COR-L47 (cell line): ENCODE results near the gene HS1BP3.

Experiments used
- DNase-seq: peaks from one replicate; lab custom pipeline; 2025; lab: John Stamatoyannopoulos, UW

The HS1BP3 gene

DNA sequence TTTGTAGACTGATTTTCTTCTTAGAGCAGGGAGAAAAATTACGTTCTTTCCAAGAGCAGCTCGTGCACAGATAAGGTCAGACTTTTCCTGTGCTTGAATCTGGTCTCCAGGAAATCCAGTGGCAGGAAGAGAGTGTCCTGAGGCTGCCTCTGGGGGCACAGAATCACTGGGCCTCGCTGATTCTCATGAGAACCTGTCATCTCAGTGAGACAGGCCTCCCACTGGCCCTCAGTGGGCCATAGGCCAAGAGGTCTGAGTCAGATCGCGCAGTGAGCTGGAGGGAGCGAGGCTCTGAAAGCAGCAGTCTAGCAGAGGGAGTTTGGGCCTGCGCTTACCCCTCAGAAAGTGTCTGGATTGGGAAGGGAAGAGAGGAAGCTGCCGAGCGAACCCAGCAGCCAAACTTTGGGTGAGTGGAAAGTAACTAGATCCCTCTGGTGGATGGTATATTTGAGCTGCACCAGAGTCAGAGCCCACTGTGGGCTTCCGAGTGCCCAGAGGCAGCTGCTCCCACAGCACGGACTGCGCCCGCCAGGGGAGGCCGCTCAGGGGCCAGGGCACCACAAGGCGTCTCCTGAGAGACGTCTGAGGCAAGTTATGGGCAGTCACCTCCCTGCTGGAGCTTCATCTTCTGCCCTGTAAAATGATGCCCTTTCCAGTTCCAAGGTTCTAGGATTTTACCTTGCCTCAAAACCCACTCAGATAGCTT lies 24.2 kb upstream of the HS1BP3 start:
- DNase-seq, result no peak

DNA sequence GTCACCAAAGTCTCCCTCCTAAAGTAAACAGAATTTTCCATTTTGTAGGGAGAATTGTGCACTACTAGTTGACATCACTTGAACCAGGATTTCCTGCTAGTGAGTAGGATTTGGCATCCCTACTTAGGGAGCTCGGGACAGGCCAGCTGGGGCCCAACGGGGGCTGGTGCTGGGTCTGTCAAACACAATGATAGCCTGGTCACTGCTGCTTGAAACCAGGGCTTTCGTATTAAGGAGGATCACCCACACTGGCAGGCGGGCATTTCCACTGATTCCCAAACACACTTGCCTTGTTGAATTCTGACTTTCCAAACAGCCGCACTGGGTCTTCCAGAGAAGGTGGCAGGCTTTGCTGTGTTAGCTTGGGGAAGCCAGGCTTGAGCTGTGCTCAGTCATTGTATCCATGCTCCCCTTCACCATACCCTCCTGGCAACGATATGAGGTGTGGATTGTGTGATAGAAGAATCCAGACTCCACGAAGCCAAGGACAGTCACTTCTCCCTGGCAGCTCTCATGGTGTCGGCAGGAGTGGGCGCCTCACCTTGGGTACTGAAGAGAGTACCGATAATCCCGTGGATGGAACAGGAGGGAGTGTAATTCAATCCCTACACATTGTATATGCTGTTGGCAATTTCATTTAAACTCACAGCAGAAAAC lies 23.5 kb upstream of the HS1BP3 start:
- DNase-seq, result no peak

DNA sequence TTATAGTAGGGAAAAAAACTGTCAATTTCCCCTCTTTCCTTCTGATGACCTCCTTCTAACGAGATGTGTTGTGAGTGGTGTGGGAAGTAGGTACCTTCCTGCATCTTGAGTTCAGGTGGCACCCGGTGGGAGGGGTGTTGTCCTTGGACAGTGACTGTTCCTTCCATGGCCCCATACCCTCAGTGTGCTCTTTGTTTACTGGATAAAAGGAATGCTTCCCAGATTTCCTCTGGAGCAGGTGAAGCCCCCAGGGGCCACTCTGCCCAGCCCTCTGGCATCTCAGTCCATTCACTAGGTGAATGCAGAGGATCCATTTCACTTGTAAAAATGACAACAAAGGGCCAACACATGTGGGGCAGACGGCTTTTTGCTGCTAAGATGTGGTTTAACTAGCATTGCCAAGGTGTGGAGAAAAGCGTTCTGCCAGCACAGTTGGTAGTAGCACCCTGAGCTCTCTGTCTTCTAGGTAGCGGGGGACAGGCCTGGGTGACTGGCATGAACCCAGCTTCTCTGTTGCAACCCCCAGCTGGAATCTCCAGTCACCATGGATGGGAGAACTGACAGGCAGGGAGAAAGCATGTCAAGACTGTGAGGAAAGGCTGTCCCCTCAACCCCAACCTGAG lies 22.9 kb upstream of the HS1BP3 start:
- no peak for DNase-seq

DNA sequence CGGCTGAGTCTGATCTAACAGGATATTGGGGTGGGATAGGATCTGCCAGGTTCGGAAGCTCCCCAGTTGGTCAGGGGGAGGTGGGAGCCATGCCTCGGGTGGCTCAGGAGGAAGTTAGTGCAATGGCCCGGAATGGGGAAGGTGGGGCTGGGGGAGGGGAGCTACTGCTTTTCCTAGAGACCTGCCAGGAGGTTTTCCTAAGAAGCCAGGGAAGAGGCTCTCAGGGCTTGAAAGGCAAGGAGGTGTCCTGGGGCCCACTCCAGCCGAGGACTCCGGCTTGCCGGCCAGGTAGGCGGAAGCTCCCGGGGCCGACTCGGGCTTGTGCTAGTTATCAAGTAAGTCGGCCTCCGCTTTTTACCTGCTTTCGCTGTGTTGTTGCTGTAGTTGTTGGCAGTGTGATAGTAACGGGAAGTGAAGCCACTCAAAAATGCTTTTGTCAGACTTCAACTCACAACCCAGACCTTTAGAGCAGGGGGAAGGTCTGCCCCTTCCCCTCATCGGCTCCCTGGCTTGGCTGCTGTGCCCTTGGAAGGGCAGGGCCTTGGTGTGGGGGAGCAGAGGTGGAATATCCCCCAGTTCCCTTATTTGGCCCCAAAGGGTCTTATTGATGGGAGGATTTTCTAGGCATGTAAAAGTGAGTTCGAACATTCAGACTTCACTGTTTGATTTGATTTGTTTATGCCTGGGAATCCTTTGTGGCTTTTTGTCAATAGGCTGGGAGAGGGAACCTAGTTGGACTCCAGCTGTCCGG lies 21.5 kb upstream of the HS1BP3 start:
- no peak for DNase-seq

DNA sequence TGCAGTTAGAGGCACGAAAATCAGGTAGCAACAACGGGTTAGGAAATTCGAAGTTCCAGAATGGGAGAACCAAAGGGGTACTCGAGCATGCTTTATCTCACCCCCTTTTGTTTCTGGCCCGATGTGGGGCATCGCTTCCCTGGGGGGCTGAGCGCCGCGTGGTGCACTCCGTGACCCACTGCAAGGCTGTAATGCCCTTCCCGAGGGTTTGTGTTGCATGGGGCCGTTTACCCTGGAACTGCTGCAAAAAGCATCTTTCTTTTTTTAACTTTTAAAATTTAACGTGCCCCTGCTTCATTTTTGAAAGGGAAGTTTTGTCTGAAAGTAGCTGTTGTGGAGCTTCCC lies 20.8 kb upstream of the HS1BP3 start:
- no peak for DNase-seq

DNA sequence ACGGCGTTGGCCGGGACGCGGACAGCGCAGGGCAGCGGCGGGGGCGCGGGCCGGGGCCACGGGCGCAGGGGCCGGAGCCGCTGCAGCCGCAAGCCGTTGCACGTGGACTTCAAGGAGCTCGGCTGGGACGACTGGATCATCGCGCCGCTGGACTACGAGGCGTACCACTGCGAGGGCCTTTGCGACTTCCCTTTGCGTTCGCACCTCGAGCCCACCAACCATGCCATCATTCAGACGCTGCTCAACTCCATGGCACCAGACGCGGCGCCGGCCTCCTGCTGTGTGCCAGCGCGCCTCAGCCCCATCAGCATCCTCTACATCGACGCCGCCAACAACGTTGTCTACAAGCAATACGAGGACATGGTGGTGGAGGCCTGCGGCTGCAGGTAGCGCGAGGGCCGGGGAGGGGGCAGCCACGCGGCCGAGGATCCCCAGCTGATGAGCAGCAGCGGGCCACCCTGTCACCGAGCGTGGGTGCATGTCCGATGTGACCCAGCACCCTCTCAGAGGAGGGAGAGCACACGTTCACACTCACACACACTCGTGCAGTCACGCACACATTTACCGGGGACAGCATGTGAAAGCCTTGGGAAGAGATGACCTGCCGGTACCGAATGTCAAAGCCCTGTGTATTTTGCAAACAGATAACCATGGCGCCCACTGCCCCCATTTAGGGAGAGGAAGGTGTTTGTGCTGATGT lies 20.3 kb upstream of the HS1BP3 start:
- DNase-seq, result no peak

DNA sequence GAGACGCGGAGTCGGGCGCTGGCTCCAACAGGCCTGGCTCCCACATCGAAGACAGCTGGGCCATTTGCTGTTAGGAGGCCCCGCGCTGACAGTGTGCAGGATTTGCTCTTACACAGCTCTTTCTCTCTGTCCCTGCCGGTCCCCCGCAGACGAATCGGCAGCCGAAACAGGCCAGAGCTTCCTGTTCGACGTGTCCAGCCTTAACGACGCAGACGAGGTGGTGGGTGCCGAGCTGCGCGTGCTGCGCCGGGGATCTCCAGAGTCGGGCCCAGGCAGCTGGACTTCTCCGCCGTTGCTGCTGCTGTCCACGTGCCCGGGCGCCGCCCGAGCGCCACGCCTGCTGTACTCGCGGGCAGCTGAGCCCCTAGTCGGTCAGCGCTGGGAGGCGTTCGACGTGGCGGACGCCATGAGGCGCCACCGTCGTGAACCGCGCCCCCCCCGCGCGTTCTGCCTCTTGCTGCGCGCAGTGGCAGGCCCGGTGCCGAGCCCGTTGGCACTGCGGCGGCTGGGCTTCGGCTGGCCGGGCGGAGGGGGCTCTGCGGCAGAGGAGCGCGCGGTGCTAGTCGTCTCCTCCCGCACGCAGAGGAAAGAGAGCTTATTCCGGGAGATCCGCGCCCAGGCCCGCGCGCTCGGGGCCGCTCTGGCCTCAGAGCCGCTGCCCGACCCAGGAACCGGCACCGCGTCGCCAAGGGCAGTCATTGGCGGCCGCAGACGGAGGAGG lies 19.6 kb upstream of the HS1BP3 start:
- no peak for DNase-seq

DNA sequence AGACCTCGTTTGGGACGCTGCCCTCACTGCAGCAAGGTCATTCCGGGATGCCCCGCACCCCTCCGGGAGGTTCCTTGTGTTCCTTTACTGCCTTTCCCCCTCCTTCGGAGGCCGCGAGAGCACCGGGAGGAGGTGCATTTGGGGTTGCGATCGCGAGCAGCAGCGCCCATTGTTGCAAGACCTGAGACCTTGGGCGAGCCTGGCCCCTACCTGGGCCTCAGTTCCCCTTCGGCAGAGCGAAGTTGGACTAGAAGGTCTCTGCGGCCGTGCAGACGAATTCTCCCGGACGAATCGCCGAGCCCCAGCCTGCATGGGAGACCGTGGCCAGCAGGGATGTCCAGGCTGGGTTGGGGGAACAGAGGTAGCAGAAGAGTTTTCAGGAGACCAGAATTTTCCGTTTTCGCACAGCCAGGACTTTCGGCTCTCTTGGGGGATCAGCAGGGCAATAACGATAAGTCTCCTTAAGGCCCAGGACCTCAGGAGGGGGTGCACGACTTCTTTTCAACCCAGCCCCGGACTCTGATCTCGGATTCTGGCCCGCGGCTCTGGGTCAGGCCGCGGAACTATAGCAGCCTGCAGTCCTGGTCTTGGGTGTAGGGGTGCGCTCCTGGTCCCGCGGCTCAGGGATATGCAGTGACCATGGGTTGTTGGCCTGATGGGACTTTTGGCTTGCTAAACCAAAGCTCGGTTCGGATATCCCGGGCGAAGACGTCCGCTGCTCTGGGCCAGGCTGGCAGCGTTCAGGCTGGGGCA lies 18.8 kb upstream of the HS1BP3 start:
- no peak for DNase-seq

DNA sequence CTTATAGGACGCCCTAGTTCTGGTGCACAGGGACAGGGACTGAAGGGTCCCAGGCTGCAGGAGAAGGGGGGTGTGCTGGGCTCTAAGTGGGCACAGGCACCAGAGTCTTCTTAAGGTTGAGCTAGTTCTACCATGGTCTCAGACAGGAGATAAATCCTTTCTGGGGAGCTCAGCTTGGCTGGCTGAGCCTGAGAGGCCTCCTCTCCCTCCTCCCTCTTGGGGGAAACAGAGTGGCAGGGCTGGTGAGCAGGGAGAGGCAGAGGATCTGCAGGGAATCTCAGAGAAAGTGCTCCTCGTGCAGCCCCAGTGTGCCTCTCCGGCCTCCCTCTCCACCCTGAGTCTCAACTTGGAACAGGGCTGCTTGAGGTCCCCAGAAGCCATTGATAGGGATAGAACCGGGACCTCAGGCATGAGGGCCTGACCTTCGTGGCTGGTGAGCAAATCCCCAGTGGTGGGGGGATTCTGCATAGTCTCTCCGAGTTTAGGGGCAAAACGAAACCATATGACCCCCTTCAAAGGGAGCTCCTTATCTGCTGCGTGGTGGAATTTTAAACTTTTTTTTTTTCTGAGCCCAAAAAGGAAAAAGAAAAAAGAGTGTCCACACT lies 18.1 kb upstream of the HS1BP3 start:
- DNase-seq, result no peak

DNA sequence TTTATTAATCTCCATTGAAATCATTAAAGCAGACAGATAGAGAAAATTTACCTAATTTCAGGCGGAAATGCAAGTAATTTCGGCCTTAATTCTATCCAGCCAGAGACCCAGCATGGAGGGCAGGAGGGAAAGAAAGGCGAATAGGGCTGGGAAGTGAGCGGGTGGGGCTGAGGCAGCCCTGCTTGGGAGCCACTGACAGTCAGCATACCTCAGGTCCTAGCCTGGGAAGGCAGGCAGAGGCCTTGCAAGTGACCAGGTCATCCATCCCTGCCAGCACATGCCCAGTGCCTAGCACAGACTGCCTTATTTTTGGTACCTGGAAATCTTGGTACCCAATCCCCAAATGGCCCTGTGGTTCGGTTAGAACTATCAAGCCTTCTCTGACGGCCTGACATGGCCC lies 17.6 kb upstream of the HS1BP3 start:
- DNase-seq, result no peak

DNA sequence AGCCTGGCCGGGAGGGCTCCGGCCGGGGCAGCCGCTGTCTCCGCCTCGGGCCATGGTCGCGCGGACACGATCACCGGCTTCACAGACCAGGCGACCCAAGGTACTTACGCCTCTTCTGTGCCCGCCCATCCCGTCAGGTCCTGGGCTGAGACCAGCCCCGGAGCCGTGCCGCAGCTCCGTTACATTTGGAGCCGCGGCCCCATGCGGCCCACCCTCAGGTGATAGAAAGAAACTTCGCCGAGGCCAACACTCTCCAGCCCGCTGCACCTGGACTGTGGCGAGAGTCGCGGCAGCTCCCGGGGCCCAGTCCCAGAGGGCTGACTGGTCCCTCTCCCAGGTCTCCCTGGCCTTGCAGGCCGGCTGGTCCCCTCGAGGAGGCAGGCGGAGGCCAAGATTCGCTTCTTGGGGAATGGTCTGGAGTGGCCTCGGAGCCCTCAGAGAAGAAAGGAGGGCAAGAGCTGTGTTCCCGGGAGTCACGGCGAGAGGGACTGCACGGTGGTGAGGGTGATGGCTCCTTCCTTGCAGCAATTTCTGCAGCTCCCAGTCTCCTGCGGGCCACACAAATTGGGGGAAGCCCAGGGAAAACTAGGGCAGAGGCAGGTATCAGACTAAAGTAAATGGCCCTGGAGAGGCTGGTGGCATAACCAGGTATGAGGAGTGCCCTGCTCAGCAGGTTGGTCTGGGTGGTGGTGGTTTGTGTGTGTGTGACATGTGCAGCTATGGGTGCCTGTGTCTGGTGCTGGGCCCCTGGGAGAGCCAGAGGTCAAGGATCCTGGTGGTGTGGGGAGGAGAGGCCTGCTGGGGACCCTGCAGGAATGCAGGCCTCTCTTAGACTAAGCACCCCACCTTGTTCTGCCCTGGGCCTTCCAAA lies 16.9 kb upstream of the HS1BP3 start:
- DNase-seq, result no peak

DNA sequence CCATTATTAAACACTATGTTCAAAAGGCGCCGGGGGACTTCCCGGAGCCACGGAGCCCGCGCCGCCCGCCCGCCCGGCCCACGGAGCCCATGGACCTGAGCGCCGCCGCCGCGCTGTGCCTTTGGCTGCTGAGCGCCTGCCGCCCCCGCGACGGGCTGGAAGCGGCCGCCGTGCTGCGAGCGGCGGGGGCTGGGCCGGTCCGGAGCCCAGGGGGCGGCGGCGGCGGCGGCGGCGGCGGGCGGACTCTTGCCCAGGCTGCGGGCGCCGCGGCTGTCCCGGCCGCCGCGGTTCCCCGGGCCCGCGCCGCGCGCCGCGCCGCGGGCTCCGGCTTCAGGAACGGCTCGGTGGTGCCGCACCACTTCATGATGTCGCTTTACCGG lies 16.2 kb upstream of the HS1BP3 start:
- DNase-seq, result no peak

DNA sequence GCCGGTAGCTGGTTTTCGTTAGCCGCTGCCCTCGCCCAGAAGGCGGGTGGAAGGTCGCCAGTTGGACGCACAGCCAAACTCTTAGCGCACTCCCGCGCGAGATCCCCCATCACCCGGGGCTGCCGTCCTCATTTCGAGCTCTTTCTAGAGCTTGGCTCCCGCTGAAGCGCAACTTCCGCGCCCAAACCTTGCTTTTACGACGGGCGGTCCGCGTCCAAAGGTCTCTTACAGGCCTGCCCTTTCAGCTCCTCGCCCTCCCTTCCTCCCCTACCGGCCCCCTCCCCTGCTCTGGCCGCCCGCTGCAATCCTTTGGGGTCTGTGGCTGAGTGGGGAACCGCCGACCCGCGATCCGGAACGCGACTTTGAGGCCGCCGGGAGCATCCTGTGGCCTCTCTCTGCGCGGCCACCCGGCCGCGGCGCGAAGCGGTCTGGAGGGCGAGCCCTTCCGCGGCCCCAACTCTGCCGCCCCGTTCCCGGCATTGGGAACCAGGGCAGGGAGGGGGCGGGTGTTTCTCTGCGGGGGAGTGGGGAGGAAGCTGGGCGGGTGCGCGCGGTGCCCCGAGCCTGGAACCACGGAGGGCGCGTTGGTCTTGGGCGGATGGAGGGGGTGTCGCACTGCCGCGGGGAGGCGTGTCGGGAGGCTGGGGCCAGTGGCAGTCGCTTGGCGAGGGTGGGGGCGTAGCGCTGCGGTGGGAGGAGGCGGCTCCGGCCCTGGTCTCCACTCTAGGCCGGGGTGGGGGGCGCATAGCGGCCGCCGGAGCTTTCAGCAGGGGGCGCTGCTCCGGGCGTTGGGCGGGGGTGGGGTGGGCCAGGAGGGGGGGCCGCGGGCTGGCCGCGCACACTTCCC lies 15.6 kb upstream of the HS1BP3 start, which contains the start of gene GDF7:
TSS of gene GDF7 (plus strand) at position 841 of the 847 bp plus-strand sequence. CDS start 96 bp downstream, outside the sequence.
- DNase-seq, result no peak

DNA sequence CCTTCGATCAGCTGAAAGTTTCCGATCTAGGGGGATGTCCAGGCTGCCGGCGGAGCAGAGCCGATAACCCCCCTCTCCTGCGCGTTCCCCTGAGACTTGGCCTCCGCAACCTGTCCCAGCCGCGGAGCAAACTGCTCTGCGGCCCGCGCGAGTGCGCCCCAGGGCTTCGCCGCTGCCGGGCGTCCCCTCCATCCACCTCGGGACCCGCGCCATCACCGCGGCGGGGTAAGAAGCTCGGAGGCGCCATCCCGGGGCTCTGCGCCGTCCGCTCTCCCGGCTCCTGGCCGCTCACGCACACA lies 15.1 kb upstream of the HS1BP3 start:
- no peak for DNase-seq

DNA sequence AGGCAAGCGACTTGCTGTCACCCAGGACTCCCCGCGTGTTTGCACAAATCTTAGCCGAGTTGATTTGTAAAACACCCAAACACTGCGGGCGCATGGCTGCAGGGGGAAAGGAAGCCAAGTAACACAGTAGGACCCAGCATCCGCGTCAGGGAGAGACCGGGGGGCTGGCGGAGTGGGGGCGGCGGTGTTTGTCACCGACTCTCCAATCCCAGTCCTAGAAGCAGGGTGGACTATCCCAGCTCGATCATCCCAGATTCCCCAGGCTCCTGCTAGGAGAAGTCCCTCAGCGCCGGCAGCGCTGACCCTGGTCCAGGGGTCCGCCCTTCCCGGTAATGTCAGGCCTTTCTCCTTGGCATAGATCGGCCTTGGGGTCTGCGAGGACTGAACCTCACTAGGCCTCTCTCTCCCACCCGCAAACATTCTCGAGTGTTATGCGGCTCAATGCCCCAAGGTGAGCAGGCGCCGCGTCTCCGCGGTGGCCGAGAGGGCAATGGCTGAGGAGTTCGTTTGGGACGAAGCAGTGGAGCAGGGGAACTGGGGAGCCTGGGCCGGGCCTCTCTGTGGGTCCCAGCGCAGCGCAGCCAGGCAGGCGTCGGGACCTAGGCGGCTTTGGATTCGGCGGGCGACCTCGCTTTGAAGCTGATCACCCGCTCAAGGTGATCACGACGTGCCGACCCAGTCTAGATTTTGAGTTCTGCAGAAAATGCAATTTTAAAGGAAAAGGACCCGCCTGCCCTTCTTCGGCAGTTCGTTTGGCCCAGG lies 14.5 kb upstream of the HS1BP3 start:
- no peak for DNase-seq

DNA sequence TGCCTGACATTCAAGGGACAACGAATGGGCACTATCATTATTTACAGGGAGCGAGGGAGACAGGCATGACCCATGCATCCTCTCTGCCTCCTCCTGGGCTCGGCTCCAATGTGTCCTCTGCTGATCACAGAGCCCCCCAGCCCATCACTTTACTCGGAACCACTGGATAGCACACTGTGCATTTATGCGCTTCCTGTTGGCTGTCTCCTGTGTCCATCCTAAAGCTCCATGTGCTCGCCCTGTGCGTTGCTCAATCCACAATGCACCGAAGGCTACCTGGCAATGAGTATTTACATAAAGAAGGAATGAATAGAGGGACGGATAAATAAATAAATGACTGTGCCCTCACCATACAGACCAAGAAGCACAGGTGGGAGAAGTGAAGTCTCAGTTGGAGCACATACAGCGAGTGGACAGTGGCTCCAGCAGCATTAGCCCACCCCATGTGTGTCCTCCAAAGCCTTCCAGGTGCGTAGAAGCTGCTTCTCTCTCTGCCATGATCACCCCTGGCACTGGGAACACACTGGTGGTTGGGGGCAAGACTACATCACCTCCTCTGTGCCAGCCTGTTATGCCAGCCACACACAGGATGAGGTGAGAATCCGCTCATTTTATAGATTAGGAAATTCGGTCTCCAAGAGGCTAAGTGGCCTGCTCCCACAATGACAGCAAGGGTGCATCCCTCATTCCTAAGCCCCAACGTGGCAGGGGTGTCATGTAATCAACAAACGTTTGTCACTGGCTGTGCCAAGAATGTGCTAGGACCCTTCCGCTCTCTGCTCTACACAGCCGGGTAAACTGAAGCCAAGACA lies 13.7 kb upstream of the HS1BP3 start:
- no peak for DNase-seq

DNA sequence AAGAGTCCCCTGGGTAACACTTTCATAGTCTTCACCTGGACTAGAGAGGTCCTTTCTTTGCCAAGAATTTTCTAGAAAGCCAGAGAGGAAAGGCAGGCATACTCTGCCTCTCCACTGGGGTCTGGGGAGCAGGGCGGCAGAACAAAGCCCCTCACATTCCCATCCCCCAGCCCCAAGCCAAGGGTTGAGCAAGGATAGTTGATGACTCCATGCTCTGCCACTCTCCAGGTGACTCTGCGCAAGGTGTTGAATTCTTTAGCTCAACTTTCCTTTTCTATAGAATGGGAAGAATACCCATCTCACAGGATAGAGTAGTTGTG lies 13.1 kb upstream of the HS1BP3 start:
- no peak for DNase-seq
